Neural progenitor cell (in vitro differentiated cells): ENCODE results near the gene SMIM43.
"Not testable (repeated sequence)": the region's sequence is repeated elsewhere in the genome, so short reads cannot be mapped to it uniquely, and the experiment has no call there.

Experiments
- CTCF ChIP-seq: fragments of 200-600 bp; sonication (generic); IDR thresholded peaks from 2 replicates; pipeline ENCODE4 v1.5.1; 2017; ENCODE audit warnings: antibody characterized with exemption, mild to moderate bottlenecking
- EZH2 ChIP-seq: fragments of 200-600 bp; sonication (generic); IDR thresholded peaks from 2 replicates; pipeline ENCODE4 v1.6.1; 2017; ENCODE audit warnings: antibody characterized with exemption, mild to moderate bottlenecking, moderate library complexity

GRCh38 chr4:121729753-121730152 lies 35.2 kb downstream of the SMIM43 start:
- not testable (repeated sequence) for TF ChIP-seq CTCF, EZH2
